OCI-LY3 (cell line): ENCODE data around the gene TECTA.

Experiments used
- CTCF ChIP-seq: fragments of 200-600, 300-600 bp; sonication (generic); IDR thresholded peaks from 2 replicates; pipeline ENCODE4 v1.5.1; 2014; ENCODE audit warnings: antibody characterized with exemption, low read length, low read depth
- EZH2phosphoT487 ChIP-seq: fragments of 200-600 bp; shearing (Covaris generic); IDR thresholded peaks from 2 replicates; pipeline ENCODE4 v1.6.1; 2018; ENCODE audit warnings: antibody characterized with exemption, mixed run types, low read depth

GRCh38 chr11:121140369-121140768 is 39.3 kb downstream of the TECTA start:
- TF ChIP-seq CTCF (no peak), EZH2phosphoT487 (no peak)
